Trophoblast cell (in vitro differentiated cells and primary cell): ENCODE measurements around the gene ZFP42.
A peak's percentile ranks its signal among the peaks of the same experiment; 100 is the strongest.

ENCODE experiments used
- DNase-seq, 2 donors: peaks; one replicate each; pipeline ENCODE4 v3.0.0-alpha.2; 2016
- H2AFZ ChIP-seq: 2 replicates; pipeline ENCODE4 v1.6.1; 2013; ENCODE audit warnings: low read length, moderate library complexity, mild to moderate bottlenecking; ENCODE audit not compliant: insufficient read depth, poor library complexity
- H2AK5ac ChIP-seq: 2 replicates; pipeline ENCODE4 v1.6.1; 2013; ENCODE audit warnings: mild to moderate bottlenecking, low read length
- H2BK120ac ChIP-seq: 2 replicates; pipeline ENCODE4 v1.6.1; 2013; ENCODE audit warnings: low read length, mild to moderate bottlenecking, moderate library complexity; ENCODE audit not compliant: insufficient read depth, poor library complexity
- H2BK12ac ChIP-seq: 2 replicates; pipeline ENCODE4 v1.6.1; 2013; ENCODE audit warnings: mild to moderate bottlenecking, low read length, moderate library complexity
- H2BK5ac ChIP-seq: 2 replicates; pipeline ENCODE4 v1.6.1; 2013; ENCODE audit warnings: low read length, low read depth, moderate library complexity, mild to moderate bottlenecking; ENCODE audit not compliant: poor library complexity
- H3K14ac ChIP-seq: 2 replicates; pipeline ENCODE4 v1.6.1; 2013; ENCODE audit warnings: mild to moderate bottlenecking, low read length
- H3K18ac ChIP-seq: 2 replicates; pipeline ENCODE4 v1.6.1; 2013; ENCODE audit warnings: mild to moderate bottlenecking, low read length
- H3K23ac ChIP-seq: 2 replicates; pipeline ENCODE4 v1.6.1; 2013; ENCODE audit warnings: low read length
- H3K27ac ChIP-seq: 2 replicates; pipeline ENCODE4 v1.5.1; 2013; ENCODE audit warnings: low read depth, mild to moderate bottlenecking, inconsistent platforms, low read length, moderate library complexity
- H3K27me3 ChIP-seq: 2 replicates; pipeline ENCODE4 v1.6.1; 2013; ENCODE audit warnings: inconsistent platforms, mild to moderate bottlenecking, low read length, moderate library complexity; ENCODE audit not compliant: insufficient read depth
- H3K36me3 ChIP-seq, 2 experiments: 1 replicate in 1 of 2; 2 replicates in 1 of 2; pipeline ENCODE4 v1.6.1; 2013; ENCODE audit warnings: low read length in 2 of 2, mild to moderate bottlenecking in 2 of 2, moderate library complexity in 1 of 2; ENCODE audit not compliant: insufficient read depth in 2 of 2, control insufficient read depth in 1 of 2
- H3K4ac ChIP-seq: 2 replicates; pipeline ENCODE4 v1.6.1; 2013; ENCODE audit warnings: low read depth, mild to moderate bottlenecking, low read length, moderate library complexity
- H3K4me1 ChIP-seq, 2 experiments: 1 replicate in 1 of 2; 2 replicates in 1 of 2; pipeline ENCODE4 v1.6.1; 2013; ENCODE audit warnings: low read length in 2 of 2, mild to moderate bottlenecking in 2 of 2, moderate library complexity in 1 of 2; ENCODE audit not compliant: insufficient read depth in 2 of 2, control insufficient read depth in 1 of 2
- H3K4me2 ChIP-seq: 2 replicates; pipeline ENCODE4 v1.6.1; 2013; ENCODE audit warnings: inconsistent platforms, mild to moderate bottlenecking, low read length, moderate library complexity
- H3K4me3 ChIP-seq: 2 replicates; pipeline ENCODE4 v1.5.1; 2013; ENCODE audit warnings: mild to moderate bottlenecking, low read depth, low read length, inconsistent platforms
- H3K79me1 ChIP-seq: one replicate; pipeline ENCODE4 v1.6.1; 2013; ENCODE audit warnings: low read length
- H3K79me2 ChIP-seq: 2 replicates; pipeline ENCODE4 v1.6.1; 2013; ENCODE audit warnings: low read length, mild to moderate bottlenecking; ENCODE audit not compliant: control insufficient read depth, insufficient read depth, poor library complexity
- H3K9ac ChIP-seq: 2 replicates; pipeline ENCODE4 v1.6.1; 2013; ENCODE audit warnings: mild to moderate bottlenecking, low read length
- H3K9me3 ChIP-seq: 2 replicates; pipeline ENCODE4 v1.6.1; 2013; ENCODE audit warnings: low read depth, mild to moderate bottlenecking, control low read depth, inconsistent platforms, low read length; ENCODE audit not compliant: insufficient read depth
- H4K12ac ChIP-seq: 2 replicates; pipeline ENCODE4 v1.6.1; 2013; ENCODE audit warnings: low read depth, mild to moderate bottlenecking, low read length, moderate library complexity
- H4K8ac ChIP-seq: 2 replicates; pipeline ENCODE4 v1.6.1; 2013; ENCODE audit warnings: low read depth, mild to moderate bottlenecking, low read length, moderate library complexity
- H4K91ac ChIP-seq: one replicate; pipeline ENCODE4 v1.6.1; 2013; ENCODE audit warnings: low read depth, mild to moderate bottlenecking, low read length, moderate library complexity
- WGBS: extraction: QIAGEN DNeasy Blood & Tissue Kit; methylation state at CpG from one replicate; pipeline ENCODE4 v1.1.7; 2013; ENCODE audit warnings: missing lambda C conversion rate; ENCODE audit not compliant: insufficient read length, insufficient coverage; ENCODE audit errors: extremely low coverage; 5-methylcytosine and 5-hydroxymethylcytosine counted together

ZFP42 gene

GRCh38 chr4:188002323-188002722 lies 6.8 kb downstream of the ZFP42 start:
- peaks cover 2% of the 10 kb centered on the region for H3K9me3 ChIP-seq
- DNase-seq = no peak
- no peak overlapping the region for H3K14ac ChIP-seq
- no peak overlapping the region for H3K27ac ChIP-seq
- no peak overlapping the region for H3K9ac ChIP-seq
- H3K79me1 ChIP-seq = peaks cover 2% of the 10 kb centered on the region
- H3K4me3 ChIP-seq = no peak overlapping the region
- H4K91ac ChIP-seq = no peak overlapping the region
- no peak overlapping the region for H3K23ac ChIP-seq
- H3K36me3 ChIP-seq = peaks cover 35 to 43% of the 10 kb centered on the region in 2 experiments
- peaks cover 12% of the 10 kb centered on the region for H3K79me2 ChIP-seq
- H2AK5ac ChIP-seq = no peak overlapping the region
- H2BK120ac ChIP-seq = no peak overlapping the region
- H3K4me1 ChIP-seq = peaks cover 4 to 5% of the 10 kb centered on the region in 2 experiments
- H3K4me2 ChIP-seq = no peak overlapping the region
- no peak overlapping the region for H2BK5ac ChIP-seq
- no CpG with 5 or more reads among the region's 2 CpGs for WGBS
- H4K8ac ChIP-seq = no peak overlapping the region
- no peak overlapping the region for H2BK12ac ChIP-seq
- peak overlapping the region; percentile 64 for H3K4ac ChIP-seq
- no peak overlapping the region for H3K18ac ChIP-seq
- no peak overlapping the region for H2AFZ ChIP-seq
- H3K27me3 ChIP-seq = no peaks in the 10 kb centered on the region
- no peak overlapping the region for H4K12ac ChIP-seq

DNA sequence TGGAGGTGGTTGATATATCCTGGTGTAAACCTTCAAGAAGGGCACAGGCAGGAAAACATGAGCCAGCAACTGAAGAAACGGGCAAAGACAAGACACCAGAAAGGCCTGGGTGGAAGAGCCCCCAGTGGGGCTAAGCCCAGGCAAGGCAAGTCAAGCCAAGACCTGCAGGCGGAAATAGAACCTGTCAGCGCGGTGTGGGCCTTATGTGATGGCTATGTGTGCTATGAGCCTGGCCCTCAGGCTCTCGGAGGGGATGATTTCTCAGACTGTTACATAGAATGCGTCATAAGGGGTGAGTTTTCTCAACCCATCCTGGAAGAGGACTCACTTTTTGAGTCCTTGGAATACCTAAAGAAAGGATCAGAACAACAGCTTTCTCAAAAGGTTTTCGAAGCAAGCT lies 7.2 kb downstream of the ZFP42 start:
- H3K9ac ChIP-seq = no peak overlapping the region
- WGBS = no CpG with 5 or more reads among the region's 7 CpGs

GRCh38 chr4:188005561-188005960 lies 10.0 kb downstream of the ZFP42 start:
- Histone ChIP-seq H3K79me2 (peaks cover 8% of the 10 kb centered on the region), H2AFZ (no peak overlapping the region), H3K9ac (no peak overlapping the region), H3K27ac (no peak overlapping the region), H2BK120ac (no peak overlapping the region), H3K23ac (no peak overlapping the region), H4K12ac (no peak overlapping the region), H2BK5ac (no peak overlapping the region), H3K4me1 (no peaks in the 10 kb centered on the region), H3K79me1 (no peaks in the 10 kb centered on the region), H3K4ac (no peak overlapping the region), H3K4me2 (no peak overlapping the region), H3K4me3 (no peak overlapping the region), H3K14ac (no peak overlapping the region), H3K18ac (no peak overlapping the region), H2AK5ac (no peak overlapping the region), H3K27me3 (no peaks in the 10 kb centered on the region), H3K9me3 (no peaks in the 10 kb centered on the region), H4K8ac (no peak overlapping the region), H3K36me3 (peaks cover 23 to 32% of the 10 kb centered on the region in 2 experiments), H2BK12ac (no peak overlapping the region), H4K91ac (no peak overlapping the region)
- no peak for DNase-seq
- no CpG with 5 or more reads among the region's 3 CpGs for WGBS

More for the DNA sequence above, 7.2 kb downstream of the ZFP42 start:
- no peak overlapping the region for H2BK120ac ChIP-seq
- H3K9me3 ChIP-seq = peaks cover 2% of the 10 kb centered on the region
- peaks cover 4 to 5% of the 10 kb centered on the region in 2 experiments for H3K4me1 ChIP-seq
- no peak overlapping the region for H3K4me3 ChIP-seq
- peaks cover 2% of the 10 kb centered on the region for H3K79me1 ChIP-seq
- H3K36me3 ChIP-seq = peaks cover 35 to 43% of the 10 kb centered on the region in 2 experiments
- H4K12ac ChIP-seq = no peak overlapping the region
- DNase-seq = peak; percentile 78 to 85
- H4K91ac ChIP-seq = no peak overlapping the region
- H2AFZ ChIP-seq = no peak overlapping the region
- H3K18ac ChIP-seq = no peak overlapping the region
- H3K79me2 ChIP-seq = peaks cover 11% of the 10 kb centered on the region
- no peak overlapping the region for H3K27ac ChIP-seq
- H2AK5ac ChIP-seq = no peak overlapping the region
- no peak overlapping the region for H3K4me2 ChIP-seq
- no peak overlapping the region for H3K14ac ChIP-seq
- no peak overlapping the region for H2BK5ac ChIP-seq
- no peak overlapping the region for H2BK12ac ChIP-seq
- no peaks in the 10 kb centered on the region for H3K27me3 ChIP-seq
- H4K8ac ChIP-seq = no peak overlapping the region
- H3K23ac ChIP-seq = no peak overlapping the region
- peak overlapping the region; percentile 64 for H3K4ac ChIP-seq

GRCh38 chr4:188006285-188006848 lies 10.8 kb downstream of the ZFP42 start:
- Histone ChIP-seq H3K4me1 (no peaks in the 10 kb centered on the region), H2AK5ac (no peak overlapping the region), H3K9ac (no peak overlapping the region), H4K12ac (no peak overlapping the region), H3K18ac (no peak overlapping the region), H3K4me2 (no peak overlapping the region), H3K27me3 (no peaks in the 10 kb centered on the region), H3K4ac (no peak overlapping the region), H3K79me2 (peaks cover 8% of the 10 kb centered on the region), H3K14ac (no peak overlapping the region), H2AFZ (no peak overlapping the region), H2BK12ac (no peak overlapping the region), H3K79me1 (no peaks in the 10 kb centered on the region), H3K36me3 (peaks cover 20 to 29% of the 10 kb centered on the region in 2 experiments), H3K23ac (no peak overlapping the region), H4K8ac (no peak overlapping the region), H2BK5ac (no peak overlapping the region), H2BK120ac (no peak overlapping the region), H4K91ac (no peak overlapping the region), H3K4me3 (no peak overlapping the region), H3K27ac (no peak overlapping the region), H3K9me3 (no peaks in the 10 kb centered on the region)
- no peak for DNase-seq
- WGBS = no CpG with 5 or more reads among the region's 5 CpGs
